Stimulated activated CD8-positive, alpha-beta memory T cell treated with anti-CD3 and anti-CD28 coated beads, Interleukin-15, amount 100 ng/mL, for 48 hours (primary cell): ENCODE measurements around the gene DYNC1I2.

Experiments
- DNase-seq, 2 donors: peaks; one replicate each; pipeline ENCODE4 v3.0.0-alpha.2; 2020; ENCODE audit warnings: low read depth in 2 of 2

Gene DYNC1I2

DNA sequence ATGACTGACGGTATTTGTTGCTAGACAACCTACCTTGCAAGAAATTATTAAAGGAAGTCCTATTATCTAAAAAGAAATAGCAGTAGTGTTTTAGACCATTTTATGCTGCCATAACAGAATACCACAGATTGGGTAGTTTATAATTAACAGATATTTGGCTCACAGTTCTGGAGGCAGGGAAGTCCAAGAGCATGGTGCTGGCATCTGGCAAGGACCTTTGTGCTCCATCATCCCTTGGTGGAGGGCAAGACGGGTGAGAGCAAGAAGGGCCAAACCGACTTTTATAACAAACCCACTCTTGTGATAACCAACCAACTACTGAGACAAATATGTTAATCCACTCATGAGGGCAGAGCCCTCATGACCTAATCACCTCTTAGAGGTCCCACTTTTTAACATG is 91.2 kb downstream of the DYNC1I2 start:
- DNase-seq, result no peak

DNA sequence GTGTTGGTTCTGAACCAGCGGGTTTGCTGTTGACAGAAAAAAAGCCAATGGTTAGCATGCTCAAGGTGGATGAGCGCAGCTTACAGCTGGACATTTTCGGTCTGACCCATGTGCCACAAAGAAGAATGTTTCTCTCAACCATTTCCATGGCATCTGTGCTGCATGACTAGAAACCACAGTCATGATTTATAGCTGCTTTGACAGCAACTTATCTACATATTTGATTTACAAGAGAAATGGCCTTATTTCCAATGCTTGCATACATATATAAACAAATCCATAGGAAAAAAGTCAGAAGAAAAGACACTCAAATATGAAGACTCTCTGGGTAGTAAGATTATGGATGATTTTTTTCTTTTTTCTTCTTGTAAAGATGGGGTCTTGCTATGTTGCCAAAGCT is 98.2 kb downstream of the DYNC1I2 start:
- DNase-seq, result no peak

DNA sequence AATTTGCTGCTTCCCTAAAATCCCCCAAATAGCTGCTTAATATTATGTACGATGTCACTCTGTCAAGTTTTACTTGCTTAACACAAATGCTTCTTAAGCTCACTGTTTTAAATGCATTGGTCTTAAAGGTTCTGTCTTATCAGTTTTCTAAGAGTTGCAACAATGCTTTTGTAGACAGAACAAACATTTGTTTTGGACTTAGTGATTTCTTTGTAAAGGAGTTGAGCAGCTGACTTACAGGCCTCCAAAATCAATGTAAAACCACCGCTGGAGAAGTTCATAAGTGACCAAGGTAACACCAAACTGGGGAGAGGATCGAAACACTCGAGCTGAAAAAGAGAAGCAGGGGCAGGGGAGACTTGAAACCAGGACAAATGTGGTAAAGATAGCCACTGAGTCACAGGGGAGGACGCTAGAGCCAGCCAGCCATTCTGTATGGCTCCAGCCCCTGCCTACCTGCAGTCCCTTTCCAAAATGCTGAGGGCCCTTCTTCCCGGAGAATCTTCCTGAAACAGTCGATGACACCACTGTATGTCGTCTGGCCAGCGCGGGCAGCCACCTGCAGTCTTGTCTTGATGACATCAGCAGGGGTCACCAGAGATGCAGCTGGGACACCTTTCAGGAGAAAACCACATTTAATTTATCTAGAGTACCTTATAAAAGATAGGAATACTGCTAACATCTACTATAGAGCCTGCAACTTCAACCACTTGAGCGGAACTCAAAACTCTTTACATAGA is 100.2 kb downstream of the DYNC1I2 start:
- DNase-seq, result no peak

DNA sequence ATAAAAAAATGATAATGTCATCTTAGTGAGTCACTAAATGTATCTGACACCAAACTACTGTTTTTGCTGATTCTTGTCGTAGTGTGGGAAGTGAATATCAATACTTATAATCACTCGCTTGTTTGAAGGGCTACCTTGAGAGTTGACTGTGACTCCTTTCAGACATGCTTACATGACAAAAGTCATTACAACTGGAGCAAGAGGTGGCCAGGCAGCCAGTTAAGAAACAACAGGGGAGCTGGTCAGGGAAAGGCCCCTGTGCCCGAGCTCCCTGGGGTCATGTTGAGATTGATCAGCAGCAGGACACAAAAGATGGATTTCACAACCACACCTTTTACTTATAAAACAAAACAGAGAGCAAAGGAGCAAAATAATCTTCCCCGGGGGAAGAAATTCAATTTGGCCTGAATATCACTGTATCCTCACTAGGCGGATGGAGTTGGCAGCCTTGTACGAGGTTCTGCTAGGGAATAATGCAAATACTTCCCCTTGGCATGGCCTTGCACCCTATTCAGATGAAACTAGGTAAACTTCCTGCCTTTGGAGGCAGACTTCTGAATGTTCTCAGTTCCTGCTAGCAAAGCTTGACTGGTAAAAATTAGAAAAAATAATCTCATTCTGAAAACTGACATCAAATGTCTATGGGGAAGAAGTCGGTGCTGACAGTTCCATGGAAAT is 101.2 kb downstream of the DYNC1I2 start:
- no peak for DNase-seq

DNA sequence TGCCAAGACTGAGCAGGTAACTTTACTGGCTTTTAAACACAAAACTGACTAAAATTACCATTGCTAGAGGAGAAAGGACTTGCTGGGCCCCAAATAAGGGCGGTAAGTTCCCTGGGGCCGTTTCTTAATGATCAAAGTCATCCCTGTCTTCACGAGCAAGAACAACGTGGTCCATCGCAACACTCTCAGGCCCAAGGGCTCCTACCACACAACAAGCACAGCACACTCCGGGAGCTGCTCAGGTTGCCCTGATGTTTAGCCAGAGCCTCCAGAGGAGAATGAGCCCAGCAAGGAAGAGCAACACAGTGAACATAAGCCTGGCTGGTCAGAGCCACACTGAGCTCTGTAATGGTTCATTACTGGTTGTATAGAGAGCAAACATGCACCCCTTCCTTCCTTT is 102.7 kb downstream of the DYNC1I2 start:
- no peak for DNase-seq

DNA sequence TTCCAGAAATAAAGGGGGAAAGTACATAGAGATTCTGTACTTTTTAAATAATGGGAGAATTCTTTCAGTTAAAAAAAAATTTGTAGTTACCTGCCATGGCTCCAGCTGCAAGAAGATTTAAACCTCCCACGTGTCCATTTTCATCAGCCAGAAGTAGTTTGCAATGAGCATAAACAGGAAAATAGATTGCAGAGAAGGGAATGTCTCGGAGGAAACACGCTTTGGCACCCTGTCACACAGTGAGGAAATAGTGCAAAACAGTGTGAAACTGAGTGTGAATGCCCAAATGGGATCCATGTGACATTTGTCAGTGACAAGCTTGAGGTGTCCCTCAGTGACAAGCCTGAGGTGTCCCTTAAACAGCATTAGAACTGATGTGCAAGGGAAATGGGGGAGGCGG is 104.1 kb downstream of the DYNC1I2 start:
- DNase-seq, result no peak

DNA sequence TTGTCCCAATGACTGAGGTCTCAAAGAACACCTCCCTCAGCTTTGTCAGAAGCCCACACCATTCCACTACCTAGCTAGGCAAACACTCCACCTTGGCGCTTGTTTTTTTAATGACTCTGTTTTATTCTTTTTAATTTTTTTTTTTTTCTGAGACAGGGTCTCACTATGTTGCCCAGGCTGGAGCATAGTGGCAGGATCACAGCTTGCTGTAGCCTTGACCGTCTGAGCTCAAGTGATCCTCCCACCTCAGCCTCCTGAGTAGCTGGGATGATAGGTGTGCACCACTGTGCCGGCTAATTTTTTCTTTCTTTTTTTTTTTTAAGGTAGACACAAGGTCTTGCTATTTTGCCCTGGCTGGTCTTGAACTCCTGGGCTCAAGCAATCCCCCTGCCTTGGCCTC is 104.9 kb downstream of the DYNC1I2 start:
- DNase-seq, result no peak

DNA sequence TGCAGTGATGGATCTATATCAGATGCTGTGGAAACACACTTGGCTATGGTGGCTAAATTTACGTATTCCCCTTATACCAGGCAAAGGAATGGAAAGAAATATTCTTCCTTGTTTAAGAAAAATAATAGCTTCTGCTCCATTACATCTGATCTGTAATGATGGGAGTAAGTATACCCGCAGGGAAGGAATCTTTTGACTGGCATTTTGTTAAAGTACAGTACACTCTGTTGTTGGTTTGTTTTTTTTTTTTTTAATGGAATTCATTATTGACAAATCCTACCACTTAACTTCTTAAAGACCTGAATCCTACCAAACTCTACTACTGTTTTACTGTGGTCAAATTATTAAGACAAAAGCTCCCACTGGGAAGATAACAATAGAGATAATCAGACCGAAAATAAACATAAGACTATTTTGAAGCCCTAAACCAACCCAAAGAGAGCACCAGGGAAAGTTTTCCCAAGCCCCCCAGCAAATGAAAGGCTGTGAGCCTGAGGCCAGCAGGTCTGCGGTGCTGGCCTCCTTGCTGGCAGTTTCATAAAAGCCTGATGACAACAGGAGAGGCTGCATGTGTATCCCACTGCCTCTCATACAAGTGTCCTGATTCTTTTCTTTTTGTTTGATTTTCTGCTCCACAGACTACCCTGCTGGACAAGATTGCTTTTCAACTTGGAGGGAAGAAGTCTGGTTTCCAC is 105.8 kb downstream of the DYNC1I2 start:
- no peak for DNase-seq

DNA sequence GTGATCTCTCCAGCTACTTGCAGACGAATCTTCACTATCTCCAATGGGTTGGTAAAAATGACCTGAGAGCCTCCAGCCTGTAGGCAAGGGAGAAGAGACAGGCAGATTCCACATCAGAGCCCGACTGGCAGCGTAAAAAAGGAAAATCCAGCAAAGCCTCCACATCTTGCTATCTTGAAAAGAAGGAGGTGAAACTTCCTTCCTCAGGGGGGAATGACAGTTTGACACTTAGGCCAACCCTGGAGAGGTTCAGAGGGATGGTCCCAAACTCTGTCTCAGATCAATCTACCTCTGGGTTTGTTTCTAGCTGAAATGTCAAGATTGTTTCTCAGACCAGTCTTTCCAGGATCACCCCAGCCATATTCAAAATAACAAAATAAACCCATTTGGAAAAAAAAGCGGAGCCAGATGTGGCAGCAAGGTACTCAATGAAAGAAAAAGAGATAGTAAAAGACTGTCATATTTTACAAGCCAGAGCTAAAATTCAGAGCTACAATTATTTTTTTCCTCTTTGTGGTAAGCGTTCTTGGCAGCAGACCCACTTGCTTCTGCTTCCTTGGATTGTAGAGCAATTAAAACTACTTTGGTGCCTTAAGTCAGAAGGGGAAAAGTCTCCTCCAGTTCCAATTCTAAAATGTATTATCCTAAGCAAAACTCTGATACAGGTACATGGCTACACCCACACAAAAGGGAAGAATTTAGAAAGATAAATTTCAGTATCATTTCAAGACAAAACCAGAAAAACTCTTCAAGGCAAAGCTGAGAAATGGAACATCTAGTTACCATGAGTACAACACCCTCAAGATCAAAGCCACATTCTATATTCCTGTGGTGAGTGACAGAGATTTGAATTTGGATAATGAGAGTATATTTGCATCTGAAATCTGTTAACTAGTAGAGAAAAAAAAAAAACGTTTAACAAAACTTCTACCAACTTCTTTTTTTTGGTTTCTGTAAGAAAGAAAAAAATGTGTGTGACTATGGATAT is 106.7 kb downstream of the DYNC1I2 start:
- no peak for DNase-seq

DNA sequence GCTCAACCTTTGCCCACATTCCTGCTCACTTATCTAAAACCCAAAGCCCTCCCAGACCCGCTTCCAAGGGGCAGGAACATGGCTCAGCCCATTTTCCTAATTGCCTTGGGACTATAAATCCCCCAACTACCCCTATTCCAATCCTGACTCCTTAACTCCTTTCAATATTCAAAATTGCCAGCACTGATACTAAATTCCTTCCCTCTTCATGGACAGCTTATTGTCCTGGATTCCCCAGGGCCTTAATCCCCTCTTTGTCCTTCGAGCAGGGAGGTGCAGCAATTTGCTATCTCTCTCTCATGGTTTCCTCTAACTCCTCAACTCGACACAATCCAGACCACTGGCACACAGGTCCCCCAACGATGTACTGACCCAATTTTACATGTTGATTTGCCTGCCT is 107.6 kb downstream of the DYNC1I2 start:
- DNase-seq, result no peak
